ENCODE data around the gene MUSTN1. TPM values are rescaled to one million over a fixed set of nuclear protein-coding genes. Genes with fewer than 3 reads are reported as not detected.

The MUSTN1 gene
- total RNA-seq, 2 experiments from 2014 or later, result 1.1 TPM; not detected in 1

- CTCF ChIA-PET, result no interaction called here
- Mint-ChIP-seq H3K4me1 (ENCODE audit: low read depth) (no peaks in the 10 kb centered on the region), H3K36me3 (no peaks in the 10 kb centered on the region), H3K4me3 (no peak overlapping the region), H3K9me3 (no peaks in the 10 kb centered on the region), H3K27me3 (no peaks in the 10 kb centered on the region), H3K27ac (no peak overlapping the region)
- POLR2A ChIA-PET, result no interaction called here
- no peak for DNase-seq
- intact Hi-C loops (cut with micrococcal nuclease), result no loop called here
Measured at GRCh38 chr3:52793702-52794611, 40.9 kb downstream of the MUSTN1 start.

DNA sequence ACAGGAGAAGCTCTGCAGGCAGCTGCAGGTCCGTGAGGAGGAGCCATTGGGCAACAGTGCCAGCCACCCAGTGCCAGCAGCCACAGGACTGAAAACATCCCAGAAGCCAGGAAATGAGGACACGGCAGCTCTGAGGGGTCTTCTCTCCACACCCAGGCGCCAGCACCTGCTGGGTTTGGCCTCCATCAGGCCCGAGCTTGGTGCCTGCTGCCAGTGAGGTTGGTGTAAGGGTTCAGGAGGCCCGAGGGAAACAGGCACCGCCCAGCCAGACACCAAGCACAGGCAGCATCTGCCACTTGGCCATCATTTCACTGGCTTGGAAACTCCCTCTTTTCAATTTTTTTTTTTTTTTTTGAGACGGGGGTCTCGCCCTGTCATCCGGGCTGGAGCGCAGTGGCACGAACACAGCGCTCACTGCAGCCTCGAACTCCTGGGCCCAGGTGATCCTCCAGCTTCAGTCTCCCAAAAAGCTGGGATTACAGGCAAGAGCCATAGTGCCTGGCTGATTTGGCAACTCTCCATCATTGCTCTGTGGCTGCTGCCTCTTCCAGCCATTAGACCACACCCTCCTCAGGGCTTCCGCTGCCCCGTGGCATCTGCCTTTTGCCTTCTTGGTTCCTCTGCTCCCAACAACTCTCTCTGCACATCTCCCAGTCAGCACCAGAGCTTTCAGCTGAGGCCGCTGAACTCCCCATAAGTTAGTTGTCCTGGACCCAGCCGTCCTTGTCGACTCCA lies 41.7 kb downstream of the MUSTN1 start:
- DNase-seq, result no peak
- Mint-ChIP-seq H3K4me1 (ENCODE audit: low read depth) (no peaks in the 10 kb centered on the region), H3K9me3 (no peaks in the 10 kb centered on the region), H3K27me3 (no peaks in the 10 kb centered on the region), H3K36me3 (no peaks in the 10 kb centered on the region), H3K27ac (no peak overlapping the region), H3K4me3 (no peak overlapping the region)
- ChIA-PET POLR2A (no interaction called here), CTCF (no interaction called here)
- intact Hi-C loops (cut with micrococcal nuclease), result no loop called here

GRCh38 chr3:52792413-52792812 lies 42.4 kb downstream of the MUSTN1 start:
- no peaks in the 10 kb centered on the region for H3K36me3 Mint-ChIP-seq
- H3K9me3 Mint-ChIP-seq, result no peaks in the 10 kb centered on the region
- H3K27ac Mint-ChIP-seq, result no peak overlapping the region
- H3K27me3 Mint-ChIP-seq, result no peaks in the 10 kb centered on the region
- no peak for DNase-seq
- H3K4me1 Mint-ChIP-seq (ENCODE audit: low read depth), result no peaks in the 10 kb centered on the region
- POLR2A ChIA-PET, result interaction anchor here (0.7 kb wide), 1 partner anchor 46 kb away, joined by 3 read pairs; no protein-coding TSS in a partner anchor
- H3K4me3 Mint-ChIP-seq, result no peak overlapping the region
- CTCF ChIA-PET, result no interaction called here
- intact Hi-C loops (cut with micrococcal nuclease), result no loop called here

- Mint-ChIP-seq H3K4me1 (ENCODE audit: low read depth) (no peaks in the 10 kb centered on the region), H3K9me3 (no peaks in the 10 kb centered on the region), H3K4me3 (no peak overlapping the region), H3K36me3 (no peaks in the 10 kb centered on the region), H3K27me3 (no peaks in the 10 kb centered on the region), H3K27ac (no peak overlapping the region)
- ChIA-PET CTCF (no interaction called here), POLR2A (interaction anchor here (0.6 to 0.7 kb wide), 2 partner anchors 28 to 46 kb away, joined by 3 read pairs; no protein-coding TSS in a partner anchor)
- intact Hi-C loops (cut with micrococcal nuclease), result no loop called here
- DNase-seq, result no peak
Measured at GRCh38 chr3:52791928-52792327, 42.9 kb downstream of the MUSTN1 start.

DNA sequence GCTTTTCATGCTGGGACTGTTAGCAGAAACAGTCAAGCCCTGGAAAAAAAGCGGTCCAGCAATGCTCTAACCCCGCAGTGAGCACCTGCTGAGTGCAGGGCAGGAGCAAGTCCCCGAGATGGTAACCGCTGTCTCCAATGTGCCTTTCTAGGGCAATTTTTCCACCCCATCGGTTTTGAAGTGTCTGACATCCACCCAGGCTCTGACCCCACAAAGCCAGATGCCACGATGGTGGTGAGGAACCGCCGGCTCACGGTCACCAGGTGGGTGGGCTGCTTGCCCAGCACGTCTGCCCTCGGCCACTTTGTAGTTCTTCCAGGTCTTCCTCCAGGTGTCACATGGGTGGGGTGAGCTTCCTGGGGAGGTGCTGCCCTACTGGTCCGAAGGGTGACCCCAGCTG lies 43.5 kb downstream of the MUSTN1 start:
- no peaks in the 10 kb centered on the region for H3K4me1 Mint-ChIP-seq (ENCODE audit: low read depth)
- H3K4me3 Mint-ChIP-seq, result no peak overlapping the region
- intact Hi-C loops (cut with micrococcal nuclease), result no loop called here
- no peaks in the 10 kb centered on the region for H3K36me3 Mint-ChIP-seq
- CTCF ChIA-PET, result no interaction called here
- no peak for DNase-seq
- no peaks in the 10 kb centered on the region for H3K27me3 Mint-ChIP-seq
- H3K27ac Mint-ChIP-seq, result no peak overlapping the region
- H3K9me3 Mint-ChIP-seq, result no peaks in the 10 kb centered on the region
- POLR2A ChIA-PET, result interaction anchor here (0.6 kb wide), 1 partner anchor 27 kb away, joined by 3 read pairs; no protein-coding TSS in a partner anchor

DNA sequence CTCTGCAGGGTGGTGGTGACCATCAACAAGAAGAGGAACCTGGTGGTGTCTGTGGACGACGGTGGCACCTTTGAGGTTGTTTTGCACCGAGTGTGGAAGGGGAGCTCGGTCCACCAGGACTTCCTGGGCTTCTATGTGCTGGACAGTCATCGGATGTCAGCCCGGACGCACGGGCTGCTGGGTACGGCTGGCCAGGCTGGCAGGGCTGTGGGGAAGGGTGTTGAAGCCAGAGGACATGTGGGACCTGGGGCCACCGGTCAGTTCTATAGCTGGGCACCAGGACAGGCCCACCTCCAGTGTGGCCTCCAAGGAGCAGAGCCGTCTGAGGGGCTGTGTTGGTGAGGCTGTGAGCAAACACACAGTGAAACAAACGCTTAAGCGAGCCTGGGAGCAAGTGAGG lies 44.1 kb downstream of the MUSTN1 start:
- intact Hi-C loops (cut with micrococcal nuclease), result no loop called here
- Mint-ChIP-seq H3K4me1 (ENCODE audit: low read depth) (no peaks in the 10 kb centered on the region), H3K9me3 (no peaks in the 10 kb centered on the region), H3K27ac (no peak overlapping the region), H3K4me3 (no peak overlapping the region), H3K36me3 (no peaks in the 10 kb centered on the region), H3K27me3 (no peaks in the 10 kb centered on the region)
- CTCF ChIA-PET, result interaction anchor here (1.0 kb wide), 1 partner anchor 8 kb away, joined by 4 read pairs; no protein-coding TSS in a partner anchor
- no peak for DNase-seq
- POLR2A ChIA-PET, result no interaction called here

DNA sequence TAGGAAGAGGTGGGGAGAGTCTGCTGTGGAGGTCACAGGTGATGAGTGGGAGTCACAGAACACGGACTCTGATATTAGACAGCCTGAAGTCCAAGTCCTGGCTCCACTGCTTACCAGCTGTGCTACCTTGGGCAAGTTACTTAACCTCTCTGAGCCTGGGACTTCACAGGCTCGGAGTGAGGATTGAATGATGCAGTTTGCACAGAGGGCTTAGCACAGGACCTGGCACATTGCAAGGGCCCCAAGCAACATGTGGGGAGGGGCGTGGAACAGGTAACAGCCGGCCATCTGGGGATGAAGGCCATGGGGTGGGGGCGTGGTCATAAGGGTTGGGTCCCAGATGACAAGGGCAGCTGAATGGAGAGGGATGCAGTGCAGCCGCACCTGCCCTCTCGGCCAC lies 44.5 kb downstream of the MUSTN1 start:
- H3K27me3 Mint-ChIP-seq, result no peaks in the 10 kb centered on the region
- intact Hi-C loops (cut with micrococcal nuclease), result no loop called here
- no peak overlapping the region for H3K27ac Mint-ChIP-seq
- H3K4me3 Mint-ChIP-seq, result no peak overlapping the region
- ChIA-PET POLR2A (no interaction called here), CTCF (interaction anchor here (1.0 kb wide), 1 partner anchor 8 kb away, joined by 4 read pairs; no protein-coding TSS in a partner anchor)
- no peaks in the 10 kb centered on the region for H3K36me3 Mint-ChIP-seq
- H3K9me3 Mint-ChIP-seq, result no peaks in the 10 kb centered on the region
- H3K4me1 Mint-ChIP-seq (ENCODE audit: low read depth), result no peaks in the 10 kb centered on the region
- DNase-seq, result no peak

GRCh38 chr3:52789746-52790040 lies 45.1 kb downstream of the MUSTN1 start:
- ChIA-PET CTCF (interaction anchor here (1.0 kb wide), 1 partner anchor 9 kb away, joined by 4 read pairs; no protein-coding TSS in a partner anchor), POLR2A (no interaction called here)
- intact Hi-C loops (cut with micrococcal nuclease), result no loop called here
- no peak overlapping the region for H3K4me3 Mint-ChIP-seq
- H3K9me3 Mint-ChIP-seq, result no peaks in the 10 kb centered on the region
- no peaks in the 10 kb centered on the region for H3K27me3 Mint-ChIP-seq
- H3K4me1 Mint-ChIP-seq (ENCODE audit: low read depth), result no peaks in the 10 kb centered on the region
- H3K36me3 Mint-ChIP-seq, result no peaks in the 10 kb centered on the region
- DNase-seq, result no peak
- H3K27ac Mint-ChIP-seq, result no peak overlapping the region

DNA sequence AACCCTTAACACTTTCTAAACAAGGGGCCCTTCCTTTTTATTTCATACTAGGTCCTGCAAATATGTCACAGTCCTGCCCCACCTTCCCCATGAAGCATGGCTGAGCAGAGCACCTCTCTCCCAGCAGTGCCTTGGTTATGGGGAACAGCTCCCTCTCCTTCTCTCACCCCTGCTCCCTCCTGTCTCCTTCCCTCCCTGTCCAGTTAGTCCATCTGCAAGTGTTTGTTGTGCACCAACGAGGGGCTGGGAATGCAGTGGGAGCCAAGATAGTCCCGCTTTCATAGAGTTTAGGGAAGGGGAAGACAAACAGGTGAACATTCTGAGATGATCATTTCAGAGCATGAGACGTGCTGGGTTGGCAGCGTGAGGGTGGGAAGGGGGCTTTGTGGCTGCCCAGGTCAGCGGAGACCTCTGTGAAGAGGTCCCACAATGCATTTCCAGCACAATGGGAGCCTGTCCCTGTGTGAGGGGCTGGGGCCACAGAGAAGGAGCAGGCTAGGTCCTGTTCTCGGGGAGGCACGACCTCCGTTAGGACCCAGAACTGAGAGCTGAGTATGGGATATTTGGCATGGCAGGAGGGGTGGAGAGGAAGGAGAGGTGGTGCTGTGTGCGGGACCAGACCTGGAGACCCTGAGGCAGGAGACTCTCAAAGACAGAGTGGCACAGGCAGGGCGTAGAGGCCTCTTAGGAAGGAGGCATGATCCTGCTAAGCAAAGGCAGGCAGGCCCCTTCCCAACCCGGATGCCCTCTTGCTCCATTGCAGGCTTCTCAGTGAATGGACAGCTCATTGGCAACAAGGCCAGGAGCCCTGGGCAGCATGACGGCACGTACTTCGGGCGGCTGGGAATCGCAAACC lies 45.7 kb downstream of the MUSTN1 start:
- intact Hi-C loops (cut with micrococcal nuclease), result no loop called here
- H3K4me3 Mint-ChIP-seq, result no peak overlapping the region
- ChIA-PET POLR2A (no interaction called here), CTCF (no interaction called here)
- H3K36me3 Mint-ChIP-seq, result no peaks in the 10 kb centered on the region
- H3K4me1 Mint-ChIP-seq (ENCODE audit: low read depth), result no peaks in the 10 kb centered on the region
- no peak overlapping the region for H3K27ac Mint-ChIP-seq
- H3K9me3 Mint-ChIP-seq, result no peaks in the 10 kb centered on the region
- no peaks in the 10 kb centered on the region for H3K27me3 Mint-ChIP-seq
- no peak for DNase-seq

DNA sequence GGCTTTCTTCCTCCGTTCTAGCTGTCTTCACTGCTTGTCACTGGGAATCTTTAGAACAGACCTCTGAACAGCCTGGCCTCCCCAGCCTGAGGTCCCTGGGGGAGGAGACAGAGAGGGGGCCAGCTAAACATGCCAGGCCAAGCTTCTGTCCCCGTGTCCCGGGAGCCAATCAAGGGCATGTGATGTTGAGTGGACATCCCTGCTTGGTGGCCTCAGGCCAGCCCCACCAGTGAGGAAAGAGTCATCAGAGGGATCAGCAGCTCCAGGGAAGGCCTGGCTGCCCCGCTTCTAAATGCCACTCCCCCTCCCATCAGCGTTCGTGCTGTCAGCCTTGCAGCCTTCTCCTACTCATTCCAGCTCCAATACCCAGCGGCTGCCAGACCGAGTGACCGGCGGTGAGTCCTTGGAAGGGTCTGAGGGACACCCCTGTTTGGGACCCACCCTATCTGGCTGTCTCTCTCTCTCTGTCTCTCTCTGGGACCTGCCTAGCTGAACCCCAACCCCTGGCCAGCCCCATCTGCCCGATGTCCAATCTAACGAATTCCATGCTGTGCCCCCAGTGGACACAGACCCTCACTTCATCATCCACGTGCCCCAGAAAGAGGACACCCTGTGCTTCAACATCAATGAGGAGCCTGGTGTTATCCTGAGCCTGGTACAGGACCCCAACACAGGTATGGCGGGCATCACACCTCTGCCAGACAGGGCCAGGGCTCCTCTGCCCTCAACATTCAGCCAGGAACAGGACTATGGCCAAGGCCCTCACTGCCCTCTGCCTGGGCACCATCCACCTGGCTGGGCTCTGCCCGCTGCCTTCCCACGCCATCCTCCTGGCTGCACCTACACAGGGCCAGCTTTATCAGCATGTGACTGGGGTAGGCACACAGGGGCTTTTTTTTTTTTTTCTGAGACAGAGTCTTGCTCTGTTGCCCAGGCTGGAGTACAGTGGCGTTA lies 46.9 kb downstream of the MUSTN1 start:
- Mint-ChIP-seq H3K27ac (no peak overlapping the region), H3K4me3 (no peak overlapping the region), H3K4me1 (ENCODE audit: low read depth) (no peaks in the 10 kb centered on the region), H3K9me3 (no peaks in the 10 kb centered on the region), H3K27me3 (no peaks in the 10 kb centered on the region), H3K36me3 (no peaks in the 10 kb centered on the region)
- ChIA-PET POLR2A (interaction anchor here (0.5 kb wide), 1 partner anchor 215 kb away, joined by 3 read pairs; no protein-coding TSS in a partner anchor), CTCF (no interaction called here)
- DNase-seq, result no peak
- intact Hi-C loops (cut with micrococcal nuclease), result no loop called here

DNA sequence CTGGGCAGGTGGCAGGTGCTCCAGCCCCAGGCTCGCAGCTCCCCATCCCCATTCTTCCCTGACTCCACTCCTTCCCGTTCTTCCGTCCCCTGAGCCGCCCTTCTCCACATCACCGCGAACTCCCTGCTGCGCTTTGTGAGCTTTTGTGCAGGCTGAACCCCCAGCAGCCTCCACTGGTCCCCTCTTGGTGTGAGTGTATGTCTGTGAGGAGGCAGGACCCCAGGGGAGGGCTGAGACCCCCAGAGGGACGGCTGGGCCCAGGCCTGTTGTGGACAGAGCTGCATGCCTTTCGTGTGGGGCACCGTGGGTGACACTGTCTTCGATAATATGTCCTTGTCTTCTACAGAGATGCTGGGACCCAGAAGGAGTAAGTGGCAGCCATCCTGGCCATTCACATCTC lies 47.6 kb downstream of the MUSTN1 start:
- ChIA-PET POLR2A (interaction anchor here (0.5 kb wide), 1 partner anchor 215 kb away, joined by 3 read pairs; no protein-coding TSS in a partner anchor), CTCF (no interaction called here)
- Mint-ChIP-seq H3K27ac (no peak overlapping the region), H3K4me3 (no peak overlapping the region), H3K27me3 (peaks cover 1% of the 10 kb centered on the region), H3K9me3 (no peaks in the 10 kb centered on the region), H3K36me3 (no peaks in the 10 kb centered on the region), H3K4me1 (ENCODE audit: low read depth) (no peaks in the 10 kb centered on the region)
- no peak for DNase-seq
- intact Hi-C loops (cut with micrococcal nuclease), result no loop called here

Data from activated CD4-positive, alpha-beta memory T cell treated with anti-CD3 and anti-CD28 coated beads for 36 hours (primary cell).